GM21576 (cell line): ENCODE measurements around the gene RNF225.
A peak's percentile ranks its signal among the peaks of the same experiment; 100 is the strongest.
"Not testable (repeated sequence)": the region's sequence is repeated elsewhere in the genome, so short reads cannot be mapped to it uniquely, and the experiment has no call there.

ENCODE experiments used
- ATAC-seq: cut with Tn5 transposase; IDR thresholded peaks from one replicate; pipeline ENCODE4 v1.9.1; 2021; ENCODE audit warnings: mild to moderate bottlenecking, moderate library complexity; ENCODE audit not compliant: unreplicated experiment

RNF225 gene

DNA sequence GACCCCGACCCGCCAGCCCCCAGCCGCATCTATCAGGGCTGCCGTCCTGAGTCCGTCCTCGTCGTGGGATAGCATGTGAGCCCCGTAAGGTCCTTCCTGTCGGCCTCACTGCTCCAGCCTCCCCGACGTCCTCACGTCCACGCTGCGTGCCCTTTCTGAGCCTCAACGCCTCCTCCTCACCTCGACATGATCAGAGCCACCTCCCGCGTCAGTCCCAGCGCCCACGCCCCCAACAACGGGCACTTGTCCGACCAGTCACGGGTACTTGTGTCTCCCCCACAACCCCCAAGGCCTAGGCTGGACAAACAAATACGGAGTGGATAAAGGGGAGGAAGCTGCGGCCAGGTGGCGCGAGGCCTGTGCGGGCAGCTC lies 33.6 kb upstream of the RNF225 start:
- ATAC-seq, result peak; percentile 12

DNA sequence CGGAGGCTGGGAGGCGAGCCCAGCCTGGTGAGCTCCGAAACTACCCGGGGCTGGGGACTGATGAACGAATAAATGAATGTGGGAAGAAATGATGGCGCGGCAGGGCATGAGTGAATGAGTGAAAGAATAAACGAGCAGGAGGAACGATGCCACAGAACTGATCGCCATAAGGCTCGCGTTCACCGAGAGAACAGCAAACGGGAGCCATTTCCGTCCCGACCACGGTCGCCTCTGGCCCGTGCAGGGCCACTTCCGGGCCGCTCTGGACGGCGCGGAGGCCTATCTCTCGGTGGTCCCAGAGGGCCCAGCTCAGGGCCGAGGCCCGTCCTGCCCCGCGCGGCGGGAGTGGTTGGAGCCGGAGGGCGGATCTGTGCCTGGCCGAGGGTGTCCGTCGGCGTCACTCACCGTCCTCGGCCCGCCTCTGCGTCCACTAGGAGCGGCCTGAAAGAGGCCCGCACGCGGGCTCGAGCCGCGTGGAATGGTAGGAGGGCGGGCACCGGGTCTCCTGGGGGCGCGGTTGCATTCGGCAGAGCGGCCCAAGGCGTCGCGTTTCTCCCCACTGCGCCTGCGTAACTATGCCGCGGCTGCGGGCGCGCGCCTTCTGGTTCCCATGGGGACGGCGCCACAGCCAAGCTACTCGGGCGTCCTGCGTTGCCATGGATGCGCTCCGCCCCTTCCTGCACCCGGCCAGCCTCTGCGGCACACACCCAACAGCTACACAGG lies 33.0 kb upstream of the RNF225 start, which contains the start of gene ZNF497:
ZNF497 (minus strand) TSS at position 480 of the 723 bp plus-strand sequence. CDS start 5,116 bp downstream, outside the sequence.
- ATAC-seq, result peak; percentile 84

DNA sequence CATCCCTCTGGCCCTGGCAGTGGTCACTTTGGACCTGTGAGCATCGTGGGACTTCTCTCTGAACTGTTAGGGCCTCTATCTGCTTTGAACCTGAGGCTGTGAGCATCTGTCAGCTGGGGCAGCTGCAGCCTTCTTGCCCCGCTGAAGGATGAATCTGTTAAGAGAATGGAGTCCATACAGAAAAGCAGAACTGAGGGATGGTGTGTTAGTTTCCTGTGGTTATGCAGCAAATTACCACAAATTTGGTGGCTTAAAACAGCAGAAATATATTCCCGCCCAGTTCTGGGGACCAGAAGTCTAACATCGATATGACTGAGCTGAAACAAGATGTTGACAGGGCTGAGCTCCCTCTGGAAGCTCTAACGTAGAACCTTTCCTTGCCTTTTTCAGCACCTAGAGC lies 31.3 kb upstream of the RNF225 start:
- ATAC-seq, result no peak

DNA sequence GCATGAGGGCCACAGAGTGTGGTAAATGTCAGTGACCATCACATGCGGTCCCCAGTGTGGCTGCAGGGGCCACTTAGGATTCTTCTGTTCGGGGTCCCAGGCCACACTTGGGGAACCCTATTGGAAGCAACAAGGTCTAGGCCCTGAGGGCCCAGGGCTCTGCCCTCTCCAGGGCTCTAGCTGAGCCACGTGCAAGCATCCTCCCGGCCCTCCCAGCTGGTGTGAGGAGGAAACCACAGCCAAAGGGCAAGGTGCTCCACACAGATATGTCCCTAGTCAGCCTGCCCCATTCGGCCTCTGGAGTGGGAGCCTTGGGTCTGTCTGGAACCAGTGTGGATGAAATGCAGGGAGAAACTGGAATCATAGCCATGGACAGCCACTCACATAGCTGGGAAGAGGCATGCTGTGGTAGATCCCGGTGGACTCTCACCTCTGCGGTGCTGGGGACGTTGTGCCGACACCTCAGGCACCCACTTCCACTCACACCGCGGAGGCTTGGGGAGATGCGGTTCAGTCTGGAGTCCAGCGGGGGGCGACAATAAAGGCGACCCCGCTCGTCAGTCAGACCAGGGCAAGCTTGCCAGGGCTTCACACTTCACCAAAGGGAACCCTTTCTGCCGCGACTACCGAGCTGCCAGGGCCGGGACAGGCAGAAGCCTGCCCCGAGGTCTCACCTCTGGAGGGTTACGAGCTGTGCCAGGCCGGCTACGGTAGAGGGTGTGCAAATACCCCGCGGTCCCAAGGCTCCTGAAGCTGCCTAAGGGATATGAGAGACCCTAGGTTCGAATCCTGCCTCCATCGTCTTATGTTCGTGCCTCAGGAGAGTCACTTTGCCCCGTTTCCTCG lies 28.6 kb upstream of the RNF225 start:
- ATAC-seq, result no peak

DNA sequence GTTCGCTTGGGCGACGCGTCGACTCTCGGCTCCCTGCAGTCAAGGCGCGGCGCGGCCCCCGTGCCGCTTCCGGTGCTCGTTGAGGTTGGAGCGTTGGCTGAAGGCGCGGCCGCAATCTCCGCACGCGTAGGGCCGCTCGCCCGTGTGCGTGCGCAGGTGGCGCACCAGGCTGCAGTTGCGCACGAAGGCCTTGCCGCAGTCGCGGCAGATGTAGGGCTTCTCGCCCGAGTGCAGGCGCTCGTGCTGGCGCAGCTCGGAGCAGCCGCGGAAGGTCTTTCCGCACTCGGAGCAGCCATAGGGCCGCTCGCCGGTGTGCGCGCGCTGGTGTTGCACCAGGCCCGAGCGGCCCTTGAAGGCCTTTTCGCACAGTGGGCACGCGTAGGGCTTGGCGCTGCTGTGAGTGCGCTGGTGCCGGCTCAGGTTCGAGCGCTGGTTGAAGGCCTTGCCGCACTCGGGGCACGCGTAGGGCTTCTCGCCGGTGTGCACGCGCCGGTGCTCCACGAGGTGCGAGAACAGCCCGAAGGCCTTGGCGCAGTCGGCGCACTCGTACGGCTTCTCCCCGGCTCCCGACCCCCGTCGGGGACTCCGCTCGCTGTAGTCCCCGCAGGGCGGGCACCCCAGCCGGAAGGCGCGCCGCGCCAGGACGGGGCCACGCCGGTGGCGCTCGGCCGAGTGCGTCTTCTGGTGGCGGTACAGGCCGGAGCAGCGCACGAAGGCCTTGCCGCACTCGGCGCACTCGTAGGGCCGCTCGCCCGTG lies 27.6 kb upstream of the RNF225 start:
- no peak for ATAC-seq

DNA sequence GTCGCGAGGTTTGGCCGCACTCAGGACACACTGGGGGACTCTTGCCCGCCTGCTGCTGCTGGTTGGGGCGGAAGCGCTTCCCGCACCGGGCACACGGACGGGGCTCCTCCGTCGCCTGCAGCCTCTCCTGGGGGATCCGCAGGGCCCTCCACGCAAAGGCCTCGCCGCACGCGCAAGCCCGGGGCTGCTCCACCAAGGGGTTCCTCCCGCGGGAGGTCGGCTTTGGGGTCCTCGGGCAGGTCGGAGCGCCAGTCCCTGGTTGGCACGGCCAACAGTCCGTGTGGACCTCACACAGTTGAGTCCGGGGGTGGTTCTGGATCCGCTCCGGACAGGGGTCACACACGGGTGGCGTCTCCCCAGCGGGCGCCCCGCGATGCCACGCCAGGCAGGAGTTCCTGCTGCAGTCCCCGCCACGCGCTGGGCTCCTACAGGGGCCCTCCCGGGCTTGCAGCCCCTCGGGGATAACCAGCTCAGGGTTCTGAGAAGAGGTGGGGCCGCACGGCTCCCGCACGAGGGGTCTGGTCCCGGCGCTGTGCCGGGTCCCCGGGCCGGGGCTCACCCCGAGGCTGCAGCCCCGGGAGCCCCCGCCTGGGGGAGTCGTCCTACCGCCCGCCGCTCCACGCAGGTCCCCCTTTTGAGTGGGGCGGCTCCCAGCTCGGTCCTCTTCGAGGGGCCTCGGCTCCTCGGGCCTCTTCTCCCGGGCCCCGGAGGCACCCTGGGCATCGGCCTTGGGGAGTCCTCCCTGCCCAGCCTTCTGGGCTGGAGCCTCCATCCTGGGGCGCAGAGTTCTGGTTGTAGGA lies 26.7 kb upstream of the RNF225 start:
- ATAC-seq, result no peak

DNA sequence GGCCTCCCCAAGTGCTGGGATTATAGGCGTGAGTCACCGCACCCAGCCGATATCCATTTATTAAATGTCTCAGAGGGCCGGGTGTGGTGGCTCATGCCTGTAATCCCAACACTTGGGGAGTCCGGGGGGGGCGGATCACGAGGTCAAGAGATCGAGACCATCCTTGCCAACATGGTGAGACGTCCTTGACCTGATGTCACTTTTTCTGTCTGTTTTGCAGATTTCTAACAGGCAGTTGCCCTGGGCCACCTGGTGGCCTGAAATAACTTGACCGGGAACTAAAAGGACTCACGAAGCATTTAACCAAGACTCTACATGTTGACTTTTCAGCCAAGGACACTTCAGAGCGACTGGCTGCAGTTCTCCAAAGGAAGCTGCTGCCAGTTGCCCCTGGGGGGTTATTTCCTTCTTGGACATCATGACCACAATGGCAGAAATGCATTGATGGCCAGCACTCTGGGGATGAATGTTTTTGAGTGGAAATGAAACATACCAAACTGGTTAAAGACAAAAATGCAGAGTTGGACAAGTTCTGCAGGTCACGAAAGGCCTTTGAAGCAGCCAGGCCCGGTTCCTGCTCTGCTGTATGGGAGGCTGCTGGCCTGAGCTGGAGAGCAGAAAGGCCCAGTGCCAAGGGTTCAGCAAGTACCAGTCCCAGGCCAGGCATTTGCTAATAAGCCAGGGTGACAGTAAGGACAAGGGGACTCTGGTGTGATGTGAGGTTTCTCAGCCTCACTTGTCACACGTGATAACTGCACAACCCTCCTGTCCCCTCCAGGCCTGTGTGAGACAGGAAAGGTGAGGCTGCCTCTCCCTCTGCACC lies 22.9 kb upstream of the RNF225 start:
- ATAC-seq, result no peak

DNA sequence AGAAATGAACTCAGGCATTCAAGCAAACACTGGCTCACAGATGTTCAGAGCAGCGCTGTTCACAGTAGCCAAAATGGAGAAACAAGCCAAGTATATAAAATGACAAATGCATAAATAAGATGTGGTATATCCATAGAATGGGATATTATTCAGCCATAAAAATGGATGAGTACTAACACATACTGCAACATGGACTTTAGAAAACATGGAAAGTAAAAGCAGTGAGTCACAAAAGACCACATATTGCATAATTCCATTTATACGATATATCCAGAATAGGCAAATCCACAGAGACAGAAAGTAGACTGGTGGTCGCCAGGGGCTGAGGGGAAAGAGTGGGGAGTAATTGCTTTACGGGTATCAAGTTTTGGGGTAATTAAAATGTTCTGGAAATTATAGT lies 21.3 kb upstream of the RNF225 start:
- no peak for ATAC-seq

DNA sequence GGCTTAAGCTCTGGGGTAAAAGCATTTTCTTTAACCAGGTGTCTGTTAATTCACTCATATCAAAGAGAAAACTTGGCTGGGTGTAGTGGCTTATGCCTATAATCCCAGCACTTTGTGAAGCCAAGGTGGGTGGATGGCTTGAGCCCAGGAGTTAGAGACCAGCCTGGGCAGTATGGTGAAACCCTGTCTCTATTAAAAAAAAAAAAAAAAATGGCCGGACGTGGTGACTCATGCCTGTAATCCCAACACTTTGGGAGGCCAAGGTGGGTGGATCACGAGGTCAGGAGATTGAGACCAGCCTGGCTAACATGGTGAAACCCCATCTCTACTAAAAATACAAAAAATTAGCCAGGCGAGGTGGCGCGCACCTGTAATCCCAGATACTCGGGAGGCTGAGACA lies 18.7 kb upstream of the RNF225 start:
- not testable (repeated sequence) for ATAC-seq

DNA sequence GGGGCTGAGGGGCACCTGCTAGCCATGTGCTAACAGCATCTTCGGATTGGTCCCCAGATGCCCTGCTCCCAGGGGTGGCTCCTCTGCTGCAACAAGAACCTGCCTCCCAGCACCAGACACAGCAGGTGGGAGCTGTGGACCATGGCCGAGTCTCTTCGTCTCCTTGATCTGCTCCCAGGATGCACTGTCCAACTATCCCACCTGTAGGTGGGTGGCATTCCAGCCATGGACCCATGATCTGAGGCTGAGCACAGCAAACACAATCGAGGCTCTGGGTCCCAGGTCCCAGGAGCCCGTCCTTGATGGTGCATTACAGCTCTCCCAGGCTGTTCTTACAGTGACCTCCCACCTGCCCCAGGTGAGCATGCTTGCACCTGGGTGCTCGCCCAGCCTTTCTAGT lies 16.2 kb upstream of the RNF225 start:
- no peak for ATAC-seq

DNA sequence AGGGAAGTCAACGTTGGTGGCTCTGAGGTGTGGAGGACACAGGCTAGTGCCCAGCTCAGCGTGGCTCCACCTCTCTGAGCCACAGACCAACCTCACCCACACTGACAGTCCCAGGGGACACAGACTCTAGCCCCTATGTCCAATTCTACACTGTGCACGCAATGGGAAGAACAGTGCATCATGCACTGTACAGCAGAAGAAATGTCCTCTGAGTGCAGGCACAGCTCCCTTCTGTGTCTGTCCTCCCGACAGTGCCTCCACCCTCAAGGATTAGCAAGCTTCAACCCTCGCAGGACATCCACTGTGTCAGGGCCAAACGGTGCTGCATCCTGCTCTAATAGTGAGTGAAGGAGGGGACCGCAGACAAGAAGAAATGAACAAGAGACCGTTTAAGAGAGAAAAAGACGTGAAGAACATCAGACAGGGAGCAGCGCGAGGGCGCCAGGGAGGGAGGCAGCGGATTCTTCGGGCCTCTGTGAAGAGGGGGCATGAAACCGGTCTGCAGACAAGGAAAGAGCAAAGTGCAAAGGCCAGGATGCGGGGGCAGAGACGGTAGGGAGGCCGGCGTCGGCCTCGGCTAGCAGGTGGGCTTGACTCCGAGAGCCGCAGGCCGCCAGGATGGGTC lies 15.3 kb upstream of the RNF225 start:
- ATAC-seq, result no peak

DNA sequence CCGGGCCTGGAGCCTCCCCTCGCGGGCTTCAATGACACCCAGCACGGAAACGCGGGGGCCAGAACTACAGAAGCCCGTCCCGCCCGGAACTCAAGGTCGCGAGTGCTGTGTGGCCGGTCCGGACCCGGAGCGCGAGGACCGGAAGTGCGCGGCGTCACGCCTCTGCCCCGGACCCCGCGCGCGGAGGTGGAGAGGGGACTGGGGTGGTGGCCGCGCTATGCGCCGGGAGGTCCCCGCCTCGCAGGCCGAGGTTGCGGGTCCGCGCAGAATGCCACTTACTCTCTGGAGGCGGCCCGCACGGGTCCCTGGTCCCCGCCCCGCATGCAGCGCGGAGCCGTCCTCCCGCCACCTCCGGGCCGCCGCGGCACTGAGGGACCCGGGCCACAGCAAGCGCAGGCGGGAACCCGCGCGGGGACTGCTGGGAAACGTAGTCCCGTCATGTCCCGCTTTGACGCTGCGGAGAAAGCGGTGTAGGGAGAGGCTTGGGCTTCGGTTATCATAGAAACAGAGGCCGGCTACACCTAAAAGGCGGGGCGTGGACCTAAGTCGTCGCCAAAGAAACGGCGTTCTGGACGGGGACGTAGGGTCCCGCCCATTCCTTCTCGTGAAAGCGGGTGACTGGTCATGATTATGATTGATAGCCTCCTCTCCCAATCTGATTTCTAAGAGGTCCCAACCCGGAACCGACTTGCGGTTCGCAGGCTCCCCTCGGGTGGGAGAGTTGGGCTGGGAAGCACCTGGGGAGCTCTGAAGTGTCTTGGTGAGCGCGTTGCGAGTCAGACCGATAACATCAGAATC lies 14.6 kb upstream of the RNF225 start, which contains the start of gene ZNF837:
ZNF837 (minus strand) TSS at position 369 of the 798 bp plus-strand sequence. CDS start 11,698 bp downstream, outside the sequence.
- peak; percentile 79 for ATAC-seq

DNA sequence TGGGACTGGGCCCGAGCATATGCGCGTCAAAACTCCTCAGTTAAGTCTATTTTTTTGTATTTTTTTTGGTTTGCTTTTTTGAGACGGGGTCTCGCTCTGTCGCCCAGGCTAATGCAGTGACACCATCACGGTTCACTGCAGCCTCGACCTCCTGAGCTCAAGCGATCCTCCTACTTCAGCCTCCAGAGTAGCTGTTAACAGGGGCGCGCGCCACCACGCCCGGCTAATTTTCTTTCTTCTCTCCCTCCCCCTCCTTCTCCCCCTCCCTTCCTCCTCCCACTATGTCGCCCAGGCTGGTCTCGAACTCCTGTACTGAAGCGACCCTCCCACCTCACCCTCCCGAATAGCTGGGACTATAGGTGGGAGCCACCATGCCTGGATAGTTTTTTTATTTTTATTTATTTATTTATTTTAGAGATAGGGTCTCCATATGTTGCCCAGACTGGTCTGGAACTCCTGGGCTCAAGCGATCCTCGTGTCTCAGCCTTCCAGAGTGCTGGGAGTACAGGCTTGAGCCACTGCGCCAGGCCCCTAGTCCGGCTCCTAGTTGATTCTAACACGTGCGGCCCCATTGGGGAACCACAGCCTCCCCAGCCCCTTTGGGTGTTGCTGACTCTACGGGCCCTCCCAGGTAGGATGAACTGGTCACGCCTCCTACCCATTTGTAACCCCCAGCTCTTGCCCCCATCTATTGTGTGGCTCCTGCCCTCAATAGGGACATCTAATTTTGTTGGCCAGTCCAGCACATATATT lies 13.8 kb upstream of the RNF225 start:
- no peak for ATAC-seq

DNA sequence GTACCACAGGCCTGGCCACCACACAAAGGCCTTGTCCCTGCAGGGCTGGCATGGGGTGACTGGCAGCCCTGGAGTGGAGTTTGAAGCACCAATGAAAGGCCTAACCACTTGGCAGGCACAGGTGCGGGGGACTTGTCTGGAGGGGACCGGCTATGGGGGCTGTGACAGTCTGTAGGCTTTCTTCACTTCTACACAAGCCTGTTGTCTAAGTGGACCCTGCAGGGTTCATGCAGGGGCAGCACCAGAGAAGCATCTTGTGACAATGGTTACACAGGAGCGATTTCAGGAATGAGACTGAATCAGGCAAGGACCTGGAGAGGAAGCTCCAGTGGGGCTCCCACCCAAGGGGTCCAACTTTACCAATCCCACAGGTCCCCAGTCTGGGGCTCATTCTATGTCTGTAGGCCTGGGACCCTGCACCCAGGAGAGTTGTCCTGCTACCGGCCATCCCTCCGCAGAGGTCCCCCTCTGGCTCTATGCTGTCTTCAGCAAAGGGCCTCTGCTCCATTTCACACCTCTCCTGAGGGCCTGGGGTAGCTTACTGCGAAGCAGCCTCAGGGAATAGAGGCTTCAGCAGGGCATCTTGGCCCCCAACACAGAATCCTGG lies 12.4 kb upstream of the RNF225 start:
- no peak for ATAC-seq

DNA sequence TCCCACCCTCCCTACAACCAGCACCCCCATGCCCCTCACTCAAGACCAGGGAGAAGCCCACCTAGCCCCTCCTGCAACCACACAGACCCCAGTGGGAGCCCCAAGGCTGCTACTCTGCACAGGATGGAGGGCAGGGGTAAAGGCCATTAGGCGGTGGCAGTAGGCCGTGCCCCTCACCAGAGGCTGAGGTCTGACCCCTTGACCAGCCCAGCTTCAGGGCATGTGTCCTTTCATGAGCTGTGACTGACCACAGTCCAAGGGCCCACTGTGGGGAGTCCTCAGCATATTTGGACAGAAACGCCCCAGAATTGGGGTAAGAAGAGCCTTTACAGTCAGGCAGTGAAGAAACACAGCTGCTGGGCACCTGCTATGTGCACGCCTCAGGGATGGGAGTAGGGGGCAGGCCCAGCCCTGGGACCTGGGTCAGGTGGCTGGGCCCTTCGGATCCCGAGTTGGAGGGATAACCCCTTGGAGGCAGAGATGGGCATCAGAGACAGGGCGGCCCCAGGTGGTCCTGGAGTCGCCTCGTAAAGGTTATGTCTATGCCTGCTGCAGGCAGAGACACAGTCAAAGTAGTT lies 10.1 kb upstream of the RNF225 start:
- ATAC-seq, result no peak

DNA sequence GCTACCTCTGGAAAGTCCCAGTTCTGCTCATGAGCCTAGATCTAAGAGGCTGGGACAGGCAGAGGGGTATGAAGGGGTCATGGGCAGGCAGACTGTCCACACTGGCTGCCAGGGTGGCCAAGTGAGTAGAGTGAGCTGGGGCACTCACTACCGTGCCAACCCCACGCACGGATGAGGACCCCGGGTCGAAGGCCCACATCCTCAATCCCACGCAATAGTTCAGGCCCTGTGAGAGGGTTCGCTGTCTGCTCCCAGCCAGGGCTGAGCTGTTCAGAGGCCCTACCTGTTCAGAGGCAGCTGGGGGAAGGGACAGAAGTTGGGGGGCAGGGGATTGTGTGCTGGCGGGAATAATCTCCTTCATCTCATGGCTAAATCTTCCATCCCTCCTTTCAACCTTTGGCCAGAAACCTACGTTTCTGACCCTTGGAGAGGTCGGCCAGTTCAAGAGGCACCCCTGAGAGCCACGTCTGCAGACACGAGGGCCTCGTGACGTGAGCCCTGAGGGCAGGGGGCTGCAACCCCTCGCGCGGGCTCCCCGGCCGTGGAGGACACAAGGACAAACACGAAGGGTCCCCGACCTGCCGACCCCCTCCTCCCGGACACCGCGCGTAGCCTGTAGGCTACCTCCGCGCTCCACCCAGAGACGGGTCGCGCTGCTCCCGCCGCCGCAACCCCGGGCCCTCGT lies 9.4 kb upstream of the RNF225 start:
- ATAC-seq, result peak; percentile 0
